Muscle of leg (tissue), 11 donors: ENCODE measurements around the gene ZC3H14. TPM values are rescaled to one million over a fixed set of nuclear protein-coding genes. Genes with fewer than 3 reads are reported as not detected.

ENCODE experiments used
- DNase-seq: peaks from one replicate; pipeline ENCODE4 v3.0.0; 2013
- H3K27ac ChIP-seq: one replicate; pipeline ENCODE4 v1.5.1; 2013; ENCODE audit warnings: mild to moderate bottlenecking, low read length, control low read depth
- H3K27me3 ChIP-seq: one replicate; pipeline ENCODE4 v1.6.1; 2013; ENCODE audit warnings: low read length; ENCODE audit not compliant: control insufficient read depth, insufficient read depth
- H3K36me3 ChIP-seq: one replicate; pipeline ENCODE4 v1.6.1; 2013; ENCODE audit warnings: low read length; ENCODE audit not compliant: control insufficient read depth, insufficient read depth
- H3K4me1 ChIP-seq: one replicate; pipeline ENCODE4 v1.6.1; 2013; ENCODE audit warnings: low read length; ENCODE audit not compliant: control insufficient read depth, insufficient read depth
- H3K4me3 ChIP-seq: one replicate; pipeline ENCODE4 v1.5.1; 2013; ENCODE audit warnings: low read length, control low read depth
- H3K9me3 ChIP-seq: replicated peaks from 2 replicates; pipeline ENCODE4 v1.6.1; 2013; ENCODE audit warnings: low read depth, low read length; ENCODE audit not compliant: control insufficient read depth
- WGBS: methylation state at CpG from one replicate; pipeline ENCODE4 v1.1.5; 2013; ENCODE audit warnings: missing lambda C conversion rate; ENCODE audit not compliant: insufficient coverage; 5-methylcytosine and 5-hydroxymethylcytosine counted together
- polyA plus RNA-seq, 8 donors: library from polyadenylated mRNA; unstranded; fragments of 120-200 nt; gene quantifications; one replicate each; pipeline versions ENCODE4 v1.2.1 to v1.2.3, GENCODE V29; 2013; ENCODE audit warnings: inconsistent platforms in 1 of 8, low replicate concordance in 1 of 8; ENCODE audit not compliant: insufficient read length in 8 of 8, insufficient read depth in 1 of 8
- total RNA-seq: library from RNA; stranded (reverse); fragments of 120-200 nt; gene quantifications from one replicate; pipeline ENCODE4 v1.2.4, GENCODE V29; 2013

ZC3H14 gene
- total and polyA plus RNA-seq, 9 donors: 30.0 to 39.1 (median 33.6) TPM

GRCh38 chr14:88599761-88600439 lies 37.1 kb downstream of the ZC3H14 start:
- Histone ChIP-seq H3K27ac (no peak overlapping the region), H3K4me1 (no peaks in the 10 kb centered on the region), H3K36me3 (peaks cover 62% of the 10 kb centered on the region), H3K9me3 (no peaks in the 10 kb centered on the region), H3K27me3 (no peaks in the 10 kb centered on the region), H3K4me3 (no peak overlapping the region)
- no peak for DNase-seq
- 96% methylated on average over 6 of the region's 10 CpGs for WGBS

GRCh38 chr14:88604212-88604611 lies 41.4 kb downstream of the ZC3H14 start:
- Histone ChIP-seq H3K9me3 (no peaks in the 10 kb centered on the region), H3K4me3 (no peak overlapping the region), H3K27ac (no peak overlapping the region), H3K27me3 (no peaks in the 10 kb centered on the region), H3K4me1 (no peaks in the 10 kb centered on the region), H3K36me3 (peaks cover 65% of the 10 kb centered on the region)
- DNase-seq: no peak

GRCh38 chr14:88605594-88605993 lies 42.8 kb downstream of the ZC3H14 start:
- H3K4me1 ChIP-seq: no peaks in the 10 kb centered on the region
- no peaks in the 10 kb centered on the region for H3K9me3 ChIP-seq
- no peak overlapping the region for H3K4me3 ChIP-seq
- no CpG with 5 or more reads among the region's 2 CpGs for WGBS
- H3K27ac ChIP-seq: no peak overlapping the region
- H3K36me3 ChIP-seq: peaks cover 62% of the 10 kb centered on the region
- no peak for DNase-seq
- no peaks in the 10 kb centered on the region for H3K27me3 ChIP-seq

GRCh38 chr14:88607829-88608228 lies 45.0 kb downstream of the ZC3H14 start:
- Histone ChIP-seq H3K9me3 (no peaks in the 10 kb centered on the region), H3K4me1 (no peaks in the 10 kb centered on the region), H3K27me3 (no peaks in the 10 kb centered on the region), H3K36me3 (peaks cover 55% of the 10 kb centered on the region), H3K4me3 (no peak overlapping the region), H3K27ac (no peak overlapping the region)
- DNase-seq: no peak

GRCh38 chr14:88611878-88612277 lies 49.0 kb downstream of the ZC3H14 start:
- no peaks in the 10 kb centered on the region for H3K27me3 ChIP-seq
- no peak for DNase-seq
- no peak overlapping the region for H3K4me3 ChIP-seq
- no peak overlapping the region for H3K27ac ChIP-seq
- no peaks in the 10 kb centered on the region for H3K9me3 ChIP-seq
- H3K4me1 ChIP-seq: peaks cover 2% of the 10 kb centered on the region
- H3K36me3 ChIP-seq: peaks cover 38% of the 10 kb centered on the region
- no CpG with 5 or more reads among the region's 1 CpG for WGBS

- DNase-seq: no peak
- peaks cover 2% of the 10 kb centered on the region for H3K4me1 ChIP-seq
- peaks cover 28% of the 10 kb centered on the region for H3K36me3 ChIP-seq
- no peaks in the 10 kb centered on the region for H3K27me3 ChIP-seq
- no CpG with 5 or more reads among the region's 4 CpGs for WGBS
- no peaks in the 10 kb centered on the region for H3K9me3 ChIP-seq
- no peak overlapping the region for H3K4me3 ChIP-seq
- H3K27ac ChIP-seq: no peak overlapping the region
Measured at GRCh38 chr14:88612981-88613380, 50.1 kb downstream of the ZC3H14 start.

GRCh38 chr14:88613552-88614010 lies 50.7 kb downstream of the ZC3H14 start:
- WGBS: 68% methylated on average over 3 of the region's 5 CpGs
- no peak overlapping the region for H3K27ac ChIP-seq
- peaks cover 22% of the 10 kb centered on the region for H3K36me3 ChIP-seq
- H3K4me3 ChIP-seq: no peak overlapping the region
- DNase-seq: no peak
- H3K4me1 ChIP-seq: peaks cover 2% of the 10 kb centered on the region
- H3K9me3 ChIP-seq: no peaks in the 10 kb centered on the region
- no peaks in the 10 kb centered on the region for H3K27me3 ChIP-seq

- H3K4me3 ChIP-seq: no peak overlapping the region
- peak; percentile 53 for DNase-seq
- no peaks in the 10 kb centered on the region for H3K27me3 ChIP-seq
- WGBS: no CpG with 5 or more reads among the region's 3 CpGs
- H3K27ac ChIP-seq: no peak overlapping the region
- no peaks in the 10 kb centered on the region for H3K9me3 ChIP-seq
- H3K4me1 ChIP-seq: peaks cover 2% of the 10 kb centered on the region
- peaks cover 19% of the 10 kb centered on the region for H3K36me3 ChIP-seq
Measured at GRCh38 chr14:88614218-88614907, 51.5 kb downstream of the ZC3H14 start.

- H3K4me3 ChIP-seq: no peak overlapping the region
- no peak for DNase-seq
- peaks cover 5% of the 10 kb centered on the region for H3K36me3 ChIP-seq
- no peaks in the 10 kb centered on the region for H3K9me3 ChIP-seq
- WGBS: no CpG with 5 or more reads among the region's 1 CpG
- peaks cover 2% of the 10 kb centered on the region for H3K4me1 ChIP-seq
- H3K27ac ChIP-seq: no peak overlapping the region
- H3K27me3 ChIP-seq: no peaks in the 10 kb centered on the region
Measured at GRCh38 chr14:88616697-88617096, 53.9 kb downstream of the ZC3H14 start.

- Histone ChIP-seq H3K4me3 (no peak overlapping the region), H3K36me3 (peaks cover 5% of the 10 kb centered on the region), H3K9me3 (no peaks in the 10 kb centered on the region), H3K27me3 (no peaks in the 10 kb centered on the region), H3K4me1 (peaks cover 2% of the 10 kb centered on the region), H3K27ac (no peak overlapping the region)
- WGBS: 100% methylated on average over 1 of the region's 1 CpG
- no peak for DNase-seq
Measured at GRCh38 chr14:88617479-88617878, 54.6 kb downstream of the ZC3H14 start.
